HEK293 (cell line): ENCODE data around the gene UBE2D2.

Experiments
- BCL11B ChIP-seq: fragments of 450-650 bp; formaldehyde crosslinking; IDR thresholded peaks from 2 replicates; pipeline ENCODE4 v1.5.1; 2016; ENCODE audit warnings: low read depth, missing biosample characterization, missing genetic modification characterization
- BCL6B ChIP-seq: fragments of 450-650 bp; formaldehyde crosslinking; IDR thresholded peaks from 2 replicates; pipeline ENCODE4 v1.5.1; 2017; ENCODE audit warnings: missing biosample characterization, missing genetic modification characterization
- GLI4 ChIP-seq: fragments of 450-650 bp; formaldehyde crosslinking; IDR thresholded peaks from 2 replicates; pipeline ENCODE4 v1.5.1; 2016; ENCODE audit warnings: missing biosample characterization, missing genetic modification characterization
- KLF16 ChIP-seq: fragments of 450-650 bp; formaldehyde crosslinking; IDR thresholded peaks from 2 replicates; pipeline ENCODE4 v1.5.1; 2017; ENCODE audit warnings: missing biosample characterization, missing genetic modification characterization
- KLF7 ChIP-seq: fragments of 450-650 bp; formaldehyde crosslinking; IDR thresholded peaks from 2 replicates; pipeline ENCODE4 v1.5.1; 2016; ENCODE audit warnings: missing biosample characterization, missing genetic modification characterization, borderline replicate concordance
- PATZ1 ChIP-seq: fragments of 450-650 bp; formaldehyde crosslinking; IDR thresholded peaks from 2 replicates; pipeline ENCODE4 v1.5.1; 2016; ENCODE audit warnings: missing biosample characterization, missing genetic modification characterization
- PRDM4 ChIP-seq: fragments of 450-650 bp; formaldehyde crosslinking; IDR thresholded peaks from 2 replicates; pipeline ENCODE4 v1.5.1; 2017; ENCODE audit warnings: missing biosample characterization, missing genetic modification characterization
- SP2 ChIP-seq: fragments of 450-650 bp; formaldehyde crosslinking; IDR thresholded peaks from 2 replicates; pipeline ENCODE4 v1.5.1; 2016; ENCODE audit warnings: missing biosample characterization, missing genetic modification characterization
- TRIM28 ChIP-seq: IDR thresholded peaks from 2 replicates; pipeline ENCODE4 v1.6.1; 2011; ENCODE audit warnings: low read length, control low read depth, borderline replicate concordance
- WT1 ChIP-seq: fragments of 450-650 bp; formaldehyde crosslinking; IDR thresholded peaks from 2 replicates; pipeline ENCODE4 v1.5.1; 2016; ENCODE audit warnings: missing biosample characterization, missing genetic modification characterization
- YY1 ChIP-seq: fragments of 450-650 bp; formaldehyde crosslinking; IDR thresholded peaks from 2 replicates; pipeline ENCODE4 v1.5.1; 2018; ENCODE audit warnings: missing biosample characterization, missing genetic modification characterization
- YY2 ChIP-seq: fragments of 450-650 bp; formaldehyde crosslinking; IDR thresholded peaks from 2 replicates; pipeline ENCODE4 v1.5.1; 2016; ENCODE audit warnings: missing biosample characterization, missing genetic modification characterization
- ZBTB20 ChIP-seq: fragments of 450-650 bp; formaldehyde crosslinking; IDR thresholded peaks from 2 replicates; pipeline ENCODE4 v1.5.1; 2016; ENCODE audit warnings: missing biosample characterization, missing genetic modification characterization
- ZBTB8A ChIP-seq: fragments of 450-650 bp; formaldehyde crosslinking; IDR thresholded peaks from 2 replicates; pipeline ENCODE4 v1.5.1; 2016; ENCODE audit warnings: missing biosample characterization, missing genetic modification characterization
- ZFHX2 ChIP-seq: fragments of 450-650 bp; formaldehyde crosslinking; conservative IDR thresholded peaks from 2 replicates; pipeline ENCODE4 v1.5.1; 2016; ENCODE audit warnings: missing biosample characterization, missing genetic modification characterization
- ZFP3 ChIP-seq: fragments of 450-650 bp; formaldehyde crosslinking; IDR thresholded peaks from 2 replicates; pipeline ENCODE4 v1.5.1; 2016; ENCODE audit warnings: low read depth, missing biosample characterization, missing genetic modification characterization
- ZFP41 ChIP-seq: fragments of 450-650 bp; formaldehyde crosslinking; IDR thresholded peaks from 2 replicates; pipeline ENCODE4 v1.5.1; 2016; ENCODE audit warnings: missing biosample characterization, missing genetic modification characterization, borderline replicate concordance
- ZNF138 ChIP-seq: fragments of 450-650 bp; formaldehyde crosslinking; IDR thresholded peaks from 2 replicates; pipeline ENCODE4 v1.5.1; 2016; ENCODE audit warnings: missing biosample characterization, missing genetic modification characterization, borderline replicate concordance
- ZNF155 ChIP-seq: fragments of 450-650 bp; formaldehyde crosslinking; IDR thresholded peaks from 2 replicates; pipeline ENCODE4 v1.5.1; 2016; ENCODE audit warnings: missing biosample characterization, missing genetic modification characterization
- ZNF19 ChIP-seq: fragments of 450-650 bp; formaldehyde crosslinking; IDR thresholded peaks from 2 replicates; pipeline ENCODE4; 2016; ENCODE audit warnings: missing biosample characterization, missing genetic modification characterization, low read depth
- ZNF2 ChIP-seq: fragments of 450-650 bp; formaldehyde crosslinking; IDR thresholded peaks from 2 replicates; pipeline ENCODE4 v1.5.1; 2016; ENCODE audit warnings: missing biosample characterization, missing genetic modification characterization
- ZNF214 ChIP-seq: fragments of 450-650 bp; formaldehyde crosslinking; IDR thresholded peaks from 2 replicates; pipeline ENCODE4 v1.5.1; 2017; ENCODE audit warnings: missing biosample characterization, mild to moderate bottlenecking, missing genetic modification characterization, borderline replicate concordance
- ZNF292 ChIP-seq: fragments of 450-650 bp; formaldehyde crosslinking; IDR thresholded peaks from 2 replicates; pipeline ENCODE4 v1.5.1; 2016; ENCODE audit warnings: low read depth, missing biosample characterization, missing genetic modification characterization, borderline replicate concordance
- ZNF302 ChIP-seq: fragments of 450-650 bp; formaldehyde crosslinking; IDR thresholded peaks from 2 replicates; pipeline ENCODE4 v1.5.1; 2016; ENCODE audit warnings: missing biosample characterization, missing genetic modification characterization, low read depth
- ZNF514 ChIP-seq: fragments of 450-650 bp; formaldehyde crosslinking; IDR thresholded peaks from 2 replicates; pipeline ENCODE4 v1.5.1; 2016; ENCODE audit warnings: missing biosample characterization, missing genetic modification characterization
- ZNF555 ChIP-seq: fragments of 450-650 bp; formaldehyde crosslinking; conservative IDR thresholded peaks from 2 replicates; pipeline ENCODE4 v1.5.1; 2017; ENCODE audit warnings: missing biosample characterization, mild to moderate bottlenecking, missing genetic modification characterization, inconsistent platforms
- ZNF580 ChIP-seq: fragments of 450-650 bp; formaldehyde crosslinking; IDR thresholded peaks from 2 replicates; pipeline ENCODE4 v1.5.1; 2016; ENCODE audit warnings: missing biosample characterization, missing genetic modification characterization
- ZNF645 ChIP-seq: fragments of 450-650 bp; formaldehyde crosslinking; IDR thresholded peaks from 2 replicates; pipeline ENCODE4; 2016; ENCODE audit warnings: missing biosample characterization, missing genetic modification characterization
- ZNF692 ChIP-seq: fragments of 450-650 bp; formaldehyde crosslinking; IDR thresholded peaks from 2 replicates; pipeline ENCODE4 v1.5.1; 2016; ENCODE audit warnings: missing biosample characterization, missing genetic modification characterization
- ZNF747 ChIP-seq: fragments of 450-650 bp; formaldehyde crosslinking; IDR thresholded peaks from 2 replicates; pipeline ENCODE4 v1.5.1; 2016; ENCODE audit warnings: missing biosample characterization, missing genetic modification characterization
- ZNF768 ChIP-seq: fragments of 450-650 bp; formaldehyde crosslinking; IDR thresholded peaks from 2 replicates; pipeline ENCODE4 v1.5.1; 2018; ENCODE audit warnings: missing biosample characterization, mild to moderate bottlenecking, missing genetic modification characterization
- ZNF785 ChIP-seq: fragments of 450-650 bp; formaldehyde crosslinking; IDR thresholded peaks from 2 replicates; pipeline ENCODE4 v1.5.1; 2016; ENCODE audit warnings: missing biosample characterization, missing genetic modification characterization

UBE2D2 gene

GRCh38 chr5:139561655-139562451 is 714 bp downstream of the UBE2D2 start (continued):
- TF ChIP-seq YY1 (tag by site-specific recombination), result peak; percentile 87
- TF ChIP-seq ZNF555 (tag by site-specific recombination), result no peak
- TF ChIP-seq ZNF645 (tag by site-specific recombination), result no peak
- TF ChIP-seq ZNF214 (tag by site-specific recombination), result no peak
- peak; percentile 92 for TF ChIP-seq ZBTB8A
- TF ChIP-seq KLF16, result peak; percentile 61; the same call in 1 of the 2 replicates
- TF ChIP-seq ZNF292 (tag by site-specific recombination), result no peak
- 0 out of 2 replicates have a peak, but pooled peaks have one; percentile 20 for TF ChIP-seq ZFHX2 (tag by site-specific recombination)
- TF ChIP-seq ZNF768 (tag by site-specific recombination), result no peak
- no peak for TF ChIP-seq ZBTB20 (tag by site-specific recombination)
- TF ChIP-seq ZNF155 (tag by site-specific recombination), result no peak
- no peak for TF ChIP-seq WT1 (tag by site-specific recombination)
- TF ChIP-seq PRDM4 (tag by site-specific recombination), result no peak
- no peak for TF ChIP-seq ZNF19 (tag by site-specific recombination)
- TF ChIP-seq ZFP3 (tag by site-specific recombination), result no peak
- TF ChIP-seq ZNF514 (tag by site-specific recombination), result no peak
- peak; percentile 60 for TF ChIP-seq PATZ1 (tag by site-specific recombination)
- peak; percentile 57; the same call in 1 of the 2 replicates for TF ChIP-seq KLF7
- TF ChIP-seq GLI4 (tag by site-specific recombination), result no peak
- no peak for TF ChIP-seq BCL6B (tag by site-specific recombination)
- peak; percentile 60 for TF ChIP-seq YY2 (tag by site-specific recombination)
- no peak for TF ChIP-seq ZNF747
- no peak for TF ChIP-seq TRIM28
- TF ChIP-seq ZNF692 (tag by site-specific recombination), result no peak
- no peak for TF ChIP-seq ZNF2 (tag by site-specific recombination)
- TF ChIP-seq SP2, result peak; percentile 7; the same call in 1 of the 2 replicates
- no peak for TF ChIP-seq ZNF785
- no peak for TF ChIP-seq ZFP41 (tag by site-specific recombination)
- TF ChIP-seq ZNF138 (tag by site-specific recombination), result no peak
- no peak for TF ChIP-seq ZNF580 (tag by site-specific recombination)
- no peak for TF ChIP-seq ZNF302
- TF ChIP-seq BCL11B (tag by site-specific recombination), result no peak
